Mononuclear cell (primary cell): ENCODE measurements around the gene FAHD1. TPM values are rescaled to one million over a fixed set of nuclear protein-coding genes. Genes with fewer than 3 reads are reported as not detected.
"Not testable (repeated sequence)": the region's sequence is repeated elsewhere in the genome, so short reads cannot be mapped to it uniquely, and the experiment has no call there.

Experiments used
- H3K27me3 ChIP-seq: 2 replicates; pipeline ENCODE4 v1.6.0; 2011; ENCODE audit warnings: low read length, control low read depth; ENCODE audit not compliant: insufficient read depth
- H3K4me1 ChIP-seq: 2 replicates; pipeline ENCODE4 v1.5.1; 2011; ENCODE audit warnings: mild to moderate bottlenecking, low read length, control low read depth; ENCODE audit not compliant: insufficient read depth
- H3K4me3 ChIP-seq: 2 replicates; pipeline ENCODE4 v1.5.1; 2011; ENCODE audit warnings: mild to moderate bottlenecking, low read length, moderate library complexity
- H3K9me3 ChIP-seq: 2 replicates; pipeline ENCODE4 v1.5.1; 2011; ENCODE audit warnings: low read depth, mild to moderate bottlenecking, control low read depth, low read length
- total RNA-seq: library from RNA; depleted of rRNA; stranded (reverse); fragments of >200 nt; gene quantifications from one replicate; pipeline ENCODE4 v1.2.3, GENCODE V29; 2012

Gene FAHD1
- total RNA-seq, 1 donor = 7.0 TPM

GRCh38 chr16:1871974-1872635 is 45.1 kb downstream of the FAHD1 start, which contains the start of gene MEIOB:
Gene MEIOB, minus strand, starts transcription at chr16:1872164. Its CDS starts 3,989 bp downstream, at chr16:1868175.
- Histone ChIP-seq H3K4me3 (no peak within 1 kb of the TSS), H3K27me3 (peaks cover 12% of the 10 kb centered on the region), H3K4me1 (no peaks in the 10 kb centered on the region), H3K9me3 (no peaks in the 10 kb centered on the region)

- H3K4me3 ChIP-seq = no peak overlapping the region
- H3K4me1 ChIP-seq = no peaks in the 10 kb centered on the region
- peaks cover 15% of the 10 kb centered on the region for H3K27me3 ChIP-seq
- no peaks in the 10 kb centered on the region for H3K9me3 ChIP-seq
Observed at GRCh38 chr16:1874854-1875253, 47.8 kb downstream of the FAHD1 start.

GRCh38 chr16:1876066-1876465 is 49.1 kb downstream of the FAHD1 start:
- H3K9me3 ChIP-seq, H3K4me1 ChIP-seq, H3K4me3 ChIP-seq: not testable (repeated sequence)
- peaks cover 15% of the 10 kb centered on the region for H3K27me3 ChIP-seq

GRCh38 chr16:1876468-1876867 is 49.5 kb downstream of the FAHD1 start:
- no peaks in the 10 kb centered on the region for H3K9me3 ChIP-seq
- H3K4me3 ChIP-seq = no peak overlapping the region
- H3K4me1 ChIP-seq = no peaks in the 10 kb centered on the region
- peaks cover 15% of the 10 kb centered on the region for H3K27me3 ChIP-seq

GRCh38 chr16:1877089-1877488 is 50.1 kb downstream of the FAHD1 start:
- no peaks in the 10 kb centered on the region for H3K9me3 ChIP-seq
- H3K27me3 ChIP-seq = peaks cover 15% of the 10 kb centered on the region
- no peaks in the 10 kb centered on the region for H3K4me1 ChIP-seq
- H3K4me3 ChIP-seq = no peak overlapping the region

- H3K27me3 ChIP-seq = peaks cover 9% of the 10 kb centered on the region
- H3K4me1 ChIP-seq = no peaks in the 10 kb centered on the region
- no peaks in the 10 kb centered on the region for H3K9me3 ChIP-seq
- no peak overlapping the region for H3K4me3 ChIP-seq
Observed at GRCh38 chr16:1877804-1878203, 50.8 kb downstream of the FAHD1 start.

GRCh38 chr16:1878256-1878655 is 51.2 kb downstream of the FAHD1 start:
- Histone ChIP-seq H3K27me3 (peaks cover 8% of the 10 kb centered on the region), H3K9me3 (no peaks in the 10 kb centered on the region), H3K4me3 (no peak overlapping the region), H3K4me1 (no peaks in the 10 kb centered on the region)

Other genes starting within 250 kb of the FAHD1 start
- gene IFT140, start 215.1 kb upstream of the FAHD1 start, total RNA-seq = 2.3 TPM
- gene CRAMP1, start 214.8 kb upstream of the FAHD1 start, total RNA-seq = 11.2 TPM
- gene JPT2, start 148.9 kb upstream of the FAHD1 start, total RNA-seq = 2.5 TPM
- gene MAPK8IP3, start 121.0 kb upstream of the FAHD1 start, total RNA-seq = 135 TPM
- 17.6 TPM for gene NME3, start 55.7 kb upstream of the FAHD1 start, total RNA-seq
- gene EME2, start 54.4 kb upstream of the FAHD1 start, total RNA-seq = 13.3 TPM
- gene MRPS34, start 54.1 kb upstream of the FAHD1 start, total RNA-seq = 17.1 TPM
- 40.0 TPM for gene SPSB3, start 44.6 kb upstream of the FAHD1 start, total RNA-seq
- 26.2 TPM for gene NUBP2, start 44.2 kb upstream of the FAHD1 start, total RNA-seq
- 0.63 TPM for gene IGFALS, start 33.5 kb upstream of the FAHD1 start, total RNA-seq
- gene HAGH, start 381 bp upstream of the FAHD1 start, total RNA-seq = 14.3 TPM
- not detected for gene MEIOB, start 45.0 kb downstream of the FAHD1 start, total RNA-seq
- gene HS3ST6, start 91.2 kb downstream of the FAHD1 start, total RNA-seq = not detected
- gene MSRB1, start 116.0 kb downstream of the FAHD1 start, total RNA-seq = 5.8 TPM
- not detected for gene RPL3L, start 127.5 kb downstream of the FAHD1 start, total RNA-seq
- gene NDUFB10, start 132.3 kb downstream of the FAHD1 start, total RNA-seq = 57.1 TPM
- 2,256 TPM for gene RPS2, start 137.6 kb downstream of the FAHD1 start, total RNA-seq
- not detected for gene RNF151, start 139.7 kb downstream of the FAHD1 start, total RNA-seq
- 6.4 TPM for gene TBL3, start 144.8 kb downstream of the FAHD1 start, total RNA-seq
- not detected for gene NOXO1, start 154.3 kb downstream of the FAHD1 start, total RNA-seq
- gene GFER, start 157.0 kb downstream of the FAHD1 start, total RNA-seq = 9.0 TPM
- gene SYNGR3, start 162.8 kb downstream of the FAHD1 start, total RNA-seq = 2.9 TPM
- gene ZNF598, start 182.6 kb downstream of the FAHD1 start, total RNA-seq = 18.6 TPM
- gene NPW, start 192.6 kb downstream of the FAHD1 start, total RNA-seq = not detected
- gene NHERF2, start 199.7 kb downstream of the FAHD1 start, total RNA-seq = 0.84 TPM
- gene NTHL1, start 220.6 kb downstream of the FAHD1 start, total RNA-seq = 3.1 TPM
- 28.3 TPM for gene TSC2, start 220.8 kb downstream of the FAHD1 start, total RNA-seq